GM12864 (cell line): ENCODE measurements around the gene PAPPA2.

Experiments
- DNase-seq: peaks from one replicate; pipeline ENCODE4 v3.0.0-alpha.2; 2011; ENCODE audit warnings: low read depth
- H3K4me3 ChIP-seq: 2 replicates; pipeline ENCODE4 v1.5.1; 2011; ENCODE audit warnings: mild to moderate bottlenecking, low read depth, low read length, control low read depth
- CTCF ChIP-seq: IDR thresholded peaks from 2 replicates; pipeline ENCODE4 v1.5.1; 2011; ENCODE audit warnings: low read depth, mild to moderate bottlenecking, moderate library complexity, low read length, control low read depth, inconsistent platforms; ENCODE audit errors: missing control alignments

The PAPPA2 gene

GRCh38 chr1:176816232-176816631 is 353.3 kb downstream of the PAPPA2 start:
- no peak overlapping the region for H3K4me3 ChIP-seq
- no peak for TF ChIP-seq CTCF

GRCh38 chr1:176820391-176821031 is 357.5 kb downstream of the PAPPA2 start:
- no peak for DNase-seq
- TF ChIP-seq CTCF: no peak
- no peak overlapping the region for H3K4me3 ChIP-seq

More at GRCh38 chr1:176816232-176816631, 353.3 kb downstream of the PAPPA2 start:
- no peak for DNase-seq

- DNase-seq: no peak
- no peak for TF ChIP-seq CTCF
- no peak overlapping the region for H3K4me3 ChIP-seq
Measured at GRCh38 chr1:176826265-176826664, 363.3 kb downstream of the PAPPA2 start.

GRCh38 chr1:176829261-176829660 is 366.3 kb downstream of the PAPPA2 start:
- no peak overlapping the region for H3K4me3 ChIP-seq
- DNase-seq: no peak
- TF ChIP-seq CTCF: no peak

- DNase-seq: no peak
- no peak overlapping the region for H3K4me3 ChIP-seq
- no peak for TF ChIP-seq CTCF
Measured at GRCh38 chr1:176831150-176831549, 368.2 kb downstream of the PAPPA2 start.

GRCh38 chr1:176837708-176838107 is 374.7 kb downstream of the PAPPA2 start:
- no peak for TF ChIP-seq CTCF
- no peak for DNase-seq
- H3K4me3 ChIP-seq: no peak overlapping the region
